AG09309 (cell line): ENCODE results near the gene WBP4.
"Not testable (repeated sequence)": the region's sequence is repeated elsewhere in the genome, so short reads cannot be mapped to it uniquely, and the experiment has no call there.

ENCODE experiments used
- DNase-seq: peaks from one replicate; pipeline ENCODE4 v3.0.0-alpha.2; 2010; ENCODE audit warnings: low read depth
- H3K4me3 ChIP-seq: 2 replicates; pipeline ENCODE4 v1.5.1; 2011; ENCODE audit warnings: mild to moderate bottlenecking, low read depth, low read length, moderate library complexity; ENCODE audit not compliant: control insufficient read depth
- TF ChIP-seq, protein P1 (sequence below): IDR thresholded peaks from 2 replicates; pipeline ENCODE4 v1.5.1; 2011; ENCODE audit warnings: mild to moderate bottlenecking, low read depth, low read length, inconsistent platforms; ENCODE audit not compliant: insufficient read depth, control insufficient read depth; ENCODE audit errors: missing control alignments

Gene WBP4

DNA sequence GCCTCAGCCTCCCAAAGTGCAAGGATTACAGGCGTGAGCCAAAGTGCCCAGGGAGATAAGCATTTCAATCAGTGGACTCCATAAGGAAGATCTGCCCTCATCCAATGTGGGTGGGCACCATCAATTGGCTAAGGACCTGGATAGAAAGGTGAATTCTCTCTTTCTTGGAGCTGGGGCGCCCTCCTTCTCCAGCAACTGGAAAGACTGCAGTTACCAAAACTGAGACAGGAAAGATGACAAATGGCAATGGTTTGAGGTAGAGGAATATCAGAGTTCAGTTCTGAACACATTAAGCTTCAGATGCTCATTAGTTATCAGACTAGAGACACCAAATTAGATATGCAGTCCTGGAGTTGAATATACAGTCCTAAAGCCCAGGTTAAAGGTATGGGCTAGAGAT, 31.7 kb upstream of the WBP4 start:
- no peak for DNase-seq
- TF ChIP-seq, protein P1, sequence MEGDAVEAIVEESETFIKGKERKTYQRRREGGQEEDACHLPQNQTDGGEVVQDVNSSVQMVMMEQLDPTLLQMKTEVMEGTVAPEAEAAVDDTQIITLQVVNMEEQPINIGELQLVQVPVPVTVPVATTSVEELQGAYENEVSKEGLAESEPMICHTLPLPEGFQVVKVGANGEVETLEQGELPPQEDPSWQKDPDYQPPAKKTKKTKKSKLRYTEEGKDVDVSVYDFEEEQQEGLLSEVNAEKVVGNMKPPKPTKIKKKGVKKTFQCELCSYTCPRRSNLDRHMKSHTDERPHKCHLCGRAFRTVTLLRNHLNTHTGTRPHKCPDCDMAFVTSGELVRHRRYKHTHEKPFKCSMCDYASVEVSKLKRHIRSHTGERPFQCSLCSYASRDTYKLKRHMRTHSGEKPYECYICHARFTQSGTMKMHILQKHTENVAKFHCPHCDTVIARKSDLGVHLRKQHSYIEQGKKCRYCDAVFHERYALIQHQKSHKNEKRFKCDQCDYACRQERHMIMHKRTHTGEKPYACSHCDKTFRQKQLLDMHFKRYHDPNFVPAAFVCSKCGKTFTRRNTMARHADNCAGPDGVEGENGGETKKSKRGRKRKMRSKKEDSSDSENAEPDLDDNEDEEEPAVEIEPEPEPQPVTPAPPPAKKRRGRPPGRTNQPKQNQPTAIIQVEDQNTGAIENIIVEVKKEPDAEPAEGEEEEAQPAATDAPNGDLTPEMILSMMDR = no peak
- no peak overlapping the region for H3K4me3 ChIP-seq

GRCh38 chr13:41032691-41033376, 28.5 kb upstream of the WBP4 start:
- H3K4me3 ChIP-seq = no peak overlapping the region
- TF ChIP-seq, protein P1 = no peak
- DNase-seq = no peak

DNA sequence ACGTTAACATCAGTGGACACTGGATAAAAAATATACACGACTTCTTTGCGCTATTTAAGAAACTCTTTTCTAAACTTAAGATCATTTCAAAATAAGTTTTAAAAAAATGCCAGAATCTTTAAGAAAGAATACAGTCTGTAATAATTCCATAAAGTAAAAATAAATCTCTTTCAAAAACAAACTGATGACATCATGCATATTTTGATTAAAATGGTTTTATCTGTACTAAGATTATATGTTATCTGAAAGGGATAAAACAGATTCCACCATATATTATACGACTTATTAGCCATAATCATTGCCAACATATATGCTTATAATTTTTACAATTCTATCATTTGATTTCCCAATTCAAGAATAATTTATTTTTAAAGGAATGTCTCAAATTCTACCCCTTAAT, 26.9 kb upstream of the WBP4 start:
- no peak for DNase-seq
- H3K4me3 ChIP-seq = no peak overlapping the region
- TF ChIP-seq, protein P1 = no peak

DNA sequence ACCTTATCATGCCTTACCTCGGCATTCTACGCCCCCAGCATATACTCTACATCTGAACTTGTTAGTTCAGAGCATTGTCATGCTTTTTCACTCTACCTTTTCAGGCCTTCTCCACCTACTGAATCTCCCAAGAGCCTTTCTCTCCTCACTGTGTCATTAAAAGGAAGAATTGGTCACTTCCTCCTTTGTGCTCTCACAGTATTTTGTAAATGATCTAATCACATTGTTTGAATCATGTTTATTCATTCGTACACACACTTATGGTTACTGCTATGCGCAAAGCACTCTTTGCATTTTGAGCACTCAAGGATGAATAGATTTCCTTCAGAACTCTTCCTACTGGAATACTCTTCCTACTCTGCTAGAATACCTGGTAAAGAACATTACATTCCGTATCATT, 26.4 kb upstream of the WBP4 start:
- H3K4me3 ChIP-seq = no peak overlapping the region
- TF ChIP-seq, protein P1 = no peak
- no peak for DNase-seq

DNA sequence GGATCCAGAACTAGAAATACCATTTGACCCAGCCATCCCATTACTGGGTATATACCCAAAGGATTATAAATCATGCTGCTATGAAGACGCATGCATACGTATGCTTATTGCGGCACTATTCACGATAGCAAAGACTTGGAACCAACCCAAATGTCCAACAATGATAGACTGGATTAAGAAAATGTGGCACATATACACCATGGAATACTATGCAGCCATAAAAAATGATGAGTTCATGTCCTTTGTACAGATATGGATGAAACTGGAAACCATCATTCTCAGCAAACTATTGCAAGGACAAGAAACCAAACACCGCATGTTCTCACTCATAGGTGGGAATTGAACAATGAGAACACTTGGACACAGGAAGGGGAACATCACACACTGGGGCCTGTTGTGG, 24.8 kb upstream of the WBP4 start:
- DNase-seq, H3K4me3 ChIP-seq: not testable (repeated sequence)

GRCh38 chr13:41039746-41040145, 21.6 kb upstream of the WBP4 start:
- DNase-seq = no peak
- TF ChIP-seq, protein P1 = no peak
- no peak overlapping the region for H3K4me3 ChIP-seq

- no peak overlapping the region for H3K4me3 ChIP-seq
- TF ChIP-seq, protein P1 = no peak
- no peak for DNase-seq
These were observed 20.6 kb upstream of the WBP4 start for GRCh38 chr13:41040584-41041334.

DNA sequence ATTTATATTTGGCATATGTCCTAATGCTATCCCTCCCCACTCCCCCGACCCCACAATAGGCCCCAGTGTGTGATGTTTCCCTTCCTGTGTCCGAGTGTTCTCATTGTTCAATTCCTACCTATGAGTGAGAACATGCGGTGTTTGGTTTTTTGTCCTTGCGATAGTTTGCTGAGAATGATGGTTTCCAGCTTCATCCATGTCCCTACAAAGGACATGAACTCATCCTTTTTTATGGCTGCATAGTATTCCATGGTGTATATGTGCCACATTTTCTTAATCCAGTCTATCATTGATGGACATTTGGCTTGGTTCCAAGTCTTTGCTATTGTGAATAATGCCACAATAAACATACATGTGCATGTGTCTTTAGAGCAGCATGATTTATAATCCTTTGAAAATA, 18.9 kb upstream of the WBP4 start:
- not testable (repeated sequence) for DNase-seq, H3K4me3 ChIP-seq
